SK-N-MC (cell line): ENCODE measurements around the gene UGT1A9.

Source experiments
- EZH2 ChIP-seq: fragments of 200-600 bp; sonication (generic); IDR thresholded peaks from one replicate; pipeline ENCODE4 v1.6.1; 2017; ENCODE audit warnings: antibody characterized with exemption
- FOXP2 ChIP-seq: optimal IDR thresholded peaks from 2 replicates; pipeline ENCODE3; 2011; ENCODE audit warnings: mild to moderate bottlenecking, moderate library complexity; ENCODE audit not compliant: insufficient read depth; ENCODE audit errors: extremely low read length, control extremely low read depth
- POLR2AphosphoS5 ChIP-seq: IDR thresholded peaks from 2 replicates; pipeline ENCODE4 v1.6.1; 2012; ENCODE audit warnings: mild to moderate bottlenecking, low read depth, low read length, borderline replicate concordance

DNA sequence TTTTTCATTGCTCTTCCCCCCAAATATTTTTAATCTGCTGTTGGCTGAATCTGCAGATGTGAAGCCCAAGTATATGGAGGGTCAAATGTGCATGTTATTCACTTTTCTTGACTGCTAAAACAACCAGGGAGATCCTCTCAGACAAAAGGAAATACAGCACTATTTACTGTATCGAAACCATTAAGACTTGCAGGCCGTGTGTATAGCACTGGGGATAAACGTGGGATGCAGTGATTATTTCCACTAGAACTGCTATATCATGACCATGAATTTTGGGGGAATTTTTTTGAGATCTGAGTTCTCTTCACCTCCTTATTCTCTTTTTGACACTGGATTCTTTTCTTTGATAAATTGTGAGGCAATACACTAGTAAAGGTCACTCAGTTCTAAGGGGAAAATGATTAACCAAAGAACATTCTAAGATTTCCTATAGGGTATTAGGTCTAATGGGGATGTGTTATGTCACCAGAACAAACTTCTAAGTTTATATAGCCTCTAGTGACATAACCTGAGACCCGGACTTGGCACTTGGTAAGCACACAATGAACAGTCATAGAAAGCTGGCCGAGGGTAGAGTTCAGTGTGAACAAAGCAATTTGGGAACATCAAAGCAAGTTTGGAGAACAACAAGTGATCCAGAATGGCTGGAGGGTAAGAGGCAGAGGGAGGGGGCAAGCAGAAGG is 73.5 kb downstream of the UGT1A9 start:
- TF ChIP-seq EZH2: no peak
- no peak for TF ChIP-seq POLR2AphosphoS5
- no peak for TF ChIP-seq FOXP2
